LNCAP (cell line): Measurements from ENCODE around the gene KIAA0040.

Experiments used
- CTCF ChIP-seq: fragments of 450-650 bp; IDR thresholded peaks from 2 replicates; pipeline ENCODE4 v1.5.1; 2017; ENCODE audit warnings: mild to moderate bottlenecking

Gene KIAA0040

DNA sequence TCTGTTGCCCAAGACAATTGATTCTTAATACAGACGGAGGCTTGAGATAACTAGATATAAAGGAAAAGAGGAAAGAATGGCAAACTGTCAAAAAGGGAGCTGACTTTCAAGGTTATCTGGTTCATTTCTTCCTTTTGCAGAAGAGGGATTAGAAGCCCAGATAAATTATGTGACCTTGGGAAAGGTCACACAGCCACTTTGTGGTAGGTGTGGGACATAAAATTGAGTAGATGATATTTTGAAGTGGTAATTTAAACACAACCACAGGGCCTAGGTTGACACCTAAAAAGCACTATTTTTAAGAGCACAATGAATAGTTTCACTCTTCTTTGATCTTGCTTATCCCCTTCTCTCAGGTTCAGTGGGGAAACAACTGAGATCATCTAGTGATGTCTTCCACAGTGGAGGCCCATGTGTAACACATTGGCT, 16.9 kb upstream of the KIAA0040 start:
- no peak for TF ChIP-seq CTCF

GRCh38 chr1:175208773-175209492, 16.4 kb upstream of the KIAA0040 start:
- TF ChIP-seq CTCF, result no peak

GRCh38 chr1:175207971-175208370, 15.4 kb upstream of the KIAA0040 start:
- no peak for TF ChIP-seq CTCF

DNA sequence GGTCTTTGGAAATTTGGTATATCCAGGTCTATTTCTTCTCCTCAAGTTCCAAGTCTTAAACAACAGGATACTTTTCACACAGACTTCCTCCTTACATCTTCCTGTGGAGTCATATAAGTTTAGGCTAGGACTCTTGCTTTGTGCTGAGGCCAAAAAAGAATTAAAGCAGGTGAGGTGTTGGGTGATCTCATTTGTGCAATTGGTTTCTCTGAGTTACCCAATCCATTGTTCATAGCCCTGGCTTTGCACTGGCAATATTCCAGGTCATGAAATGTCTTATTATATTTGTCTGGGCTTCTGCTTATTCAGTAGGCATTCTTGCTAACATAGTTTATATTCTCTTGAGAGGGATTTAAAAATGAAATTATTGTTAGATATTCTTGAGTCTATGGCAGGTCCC, 14.1 kb upstream of the KIAA0040 start:
- TF ChIP-seq CTCF, result no peak

DNA sequence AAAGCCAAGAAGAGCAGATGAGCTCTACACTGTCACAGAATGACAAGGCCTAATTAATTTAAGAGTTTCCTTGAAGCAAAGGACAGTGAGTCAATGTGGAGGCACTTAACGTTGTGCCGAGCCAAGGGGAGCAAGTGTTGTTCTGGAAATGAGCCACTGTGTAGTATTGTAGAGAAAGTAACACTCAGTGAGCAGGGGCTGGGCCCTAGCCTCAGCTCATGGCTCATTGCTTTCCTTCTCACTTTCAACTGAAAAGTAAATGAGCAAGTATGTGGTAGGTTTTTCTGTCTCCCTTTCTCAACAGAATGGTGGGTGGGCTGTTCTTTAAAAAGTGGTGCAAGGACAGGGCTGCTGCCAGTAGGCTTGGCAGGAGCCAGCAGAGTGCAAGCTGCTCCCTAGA, 11.8 kb upstream of the KIAA0040 start:
- no peak for TF ChIP-seq CTCF

GRCh38 chr1:175203570-175204068, 11.0 kb upstream of the KIAA0040 start:
- TF ChIP-seq CTCF, result no peak

DNA sequence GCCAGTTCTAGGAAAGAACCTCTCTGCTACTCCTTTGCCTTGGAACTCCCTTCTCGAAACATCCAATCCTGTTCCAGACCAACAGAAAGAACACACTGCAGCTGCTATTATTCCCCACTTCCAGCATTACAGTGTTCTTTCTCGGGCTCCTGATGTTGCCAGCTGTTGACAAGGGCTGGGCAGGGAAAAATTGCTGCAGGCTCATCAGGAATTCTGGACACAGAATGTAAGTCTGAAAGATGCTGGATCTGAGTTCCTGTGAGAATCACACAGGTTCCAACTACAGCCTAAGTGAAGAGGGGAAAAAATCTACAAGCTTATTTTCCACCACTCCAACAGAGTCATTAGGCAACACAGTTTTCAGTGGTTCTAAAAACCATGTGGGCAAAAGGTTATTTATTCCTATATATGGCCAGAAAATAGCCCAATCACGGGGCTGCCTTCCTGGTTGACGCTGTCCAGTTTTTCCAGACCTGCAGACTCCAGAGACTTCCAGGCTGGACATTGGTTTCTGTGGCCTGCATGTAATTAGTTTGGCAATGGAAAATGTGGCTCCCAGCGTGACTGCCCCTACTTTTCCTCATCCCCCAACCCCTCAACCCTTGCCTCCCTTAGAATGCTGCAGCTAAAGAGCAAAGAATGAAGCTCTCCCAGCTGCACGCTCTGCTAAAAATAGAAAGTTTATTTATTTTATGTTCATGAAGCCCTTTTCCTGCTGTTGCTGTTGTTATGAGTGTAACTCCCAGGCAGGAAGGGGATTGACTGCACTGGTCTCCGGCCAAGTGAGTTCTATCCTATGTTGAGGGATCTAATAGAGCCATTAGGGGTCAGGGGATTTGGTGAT, 8.3 kb upstream of the KIAA0040 start:
- no peak for TF ChIP-seq CTCF
